Measurements from ENCODE around the gene JAML. TPM values are rescaled to one million over a fixed set of nuclear protein-coding genes. Genes with fewer than 3 reads are reported as not detected.

The JAML gene
- total and polyA plus RNA-seq, 8 donors = 3.7 to 47.2 (median 7.1) TPM

- Histone ChIP-seq H3K27ac (no peak overlapping the region), H3K9me3 (no peaks in the 10 kb centered on the region), H3K4me3 (no peak overlapping the region), H3K4me1 (peaks cover 8 to 18% of the 10 kb centered on the region in 2 donors), H3K36me3 (no peaks in the 10 kb centered on the region), H3K27me3 (peaks cover 0 to 31% of the 10 kb centered on the region in 2 donors)
- DNase-seq = peak; percentile 66 to 91 (median 80)
- peak; percentile 91 for ATAC-seq
- intact Hi-C loops (cut with DNase I) = no loop called here
- peak; percentile 86 to 91 for TF ChIP-seq CTCF (IDR thresholded peaks at IDR 0.05)
Measured at GRCh38 chr11:118171269-118172062, 53.3 kb downstream of the JAML start.

- intact Hi-C loops (cut with DNase I) = no loop called here
Measured at GRCh38 chr11:118170882-118171268, 53.9 kb downstream of the JAML start.

GRCh38 chr11:118170231-118170630 lies 54.6 kb downstream of the JAML start:
- Histone ChIP-seq H3K36me3 (no peaks in the 10 kb centered on the region), H3K27ac (no peak overlapping the region), H3K27me3 (peaks cover 0 to 39% of the 10 kb centered on the region in 2 donors), H3K4me3 (no peak overlapping the region), H3K4me1 (peaks cover 8 to 14% of the 10 kb centered on the region in 2 donors), H3K9me3 (no peaks in the 10 kb centered on the region)
- ATAC-seq (no peak), DNase-seq (no peak)
- intact Hi-C loops (cut with DNase I) = no loop called here
- TF ChIP-seq CTCF (IDR thresholded peaks at IDR 0.05) = no peak

More at GRCh38 chr11:118170882-118171268, 53.9 kb downstream of the JAML start:
- H3K27ac ChIP-seq = no peak overlapping the region
- ATAC-seq (peak; percentile 56), DNase-seq (no peak)
- no peak for TF ChIP-seq CTCF (IDR thresholded peaks at IDR 0.05)
- peaks cover 8 to 18% of the 10 kb centered on the region in 2 donors for H3K4me1 ChIP-seq
- H3K27me3 ChIP-seq = peaks cover 0 to 37% of the 10 kb centered on the region in 2 donors
- H3K4me3 ChIP-seq = no peak overlapping the region
- H3K9me3 ChIP-seq = no peaks in the 10 kb centered on the region
- H3K36me3 ChIP-seq = no peaks in the 10 kb centered on the region

- peaks cover 0 to 45% of the 10 kb centered on the region in 2 donors for H3K27me3 ChIP-seq
- peaks cover 4 to 8% of the 10 kb centered on the region in 2 donors for H3K4me1 ChIP-seq
- DNase-seq (peak in 1 of 4 donors; percentile 50), ATAC-seq (no peak)
- intact Hi-C loops (cut with DNase I) = no loop called here
- H3K9me3 ChIP-seq = no peaks in the 10 kb centered on the region
- no peaks in the 10 kb centered on the region for H3K36me3 ChIP-seq
- no peak overlapping the region for H3K4me3 ChIP-seq
- H3K27ac ChIP-seq = no peak overlapping the region
- no peak for TF ChIP-seq CTCF (IDR thresholded peaks at IDR 0.05)
Measured at GRCh38 chr11:118169300-118170140, 55.3 kb downstream of the JAML start.

- H3K27me3 ChIP-seq = peaks cover 0 to 49% of the 10 kb centered on the region in 2 donors
- H3K4me1 ChIP-seq = peaks cover 4 to 8% of the 10 kb centered on the region in 2 donors
- no peak overlapping the region for H3K4me3 ChIP-seq
- ATAC-seq (no peak), DNase-seq (no peak)
- no peak for TF ChIP-seq CTCF (IDR thresholded peaks at IDR 0.05)
- no peak overlapping the region for H3K27ac ChIP-seq
- H3K36me3 ChIP-seq = no peaks in the 10 kb centered on the region
- H3K9me3 ChIP-seq = no peaks in the 10 kb centered on the region
- intact Hi-C loops (cut with DNase I) = no loop called here
Measured at GRCh38 chr11:118168751-118169150, 56.1 kb downstream of the JAML start.

All from left lung (tissue), 10 donors.